Femur (tissue), 1 donor: Measurements from ENCODE around the gene SORCS2.

Source experiments
- DNase-seq: peaks from one replicate; pipeline ENCODE4 v3.0.0-alpha.2; 2017

Gene SORCS2

DNA sequence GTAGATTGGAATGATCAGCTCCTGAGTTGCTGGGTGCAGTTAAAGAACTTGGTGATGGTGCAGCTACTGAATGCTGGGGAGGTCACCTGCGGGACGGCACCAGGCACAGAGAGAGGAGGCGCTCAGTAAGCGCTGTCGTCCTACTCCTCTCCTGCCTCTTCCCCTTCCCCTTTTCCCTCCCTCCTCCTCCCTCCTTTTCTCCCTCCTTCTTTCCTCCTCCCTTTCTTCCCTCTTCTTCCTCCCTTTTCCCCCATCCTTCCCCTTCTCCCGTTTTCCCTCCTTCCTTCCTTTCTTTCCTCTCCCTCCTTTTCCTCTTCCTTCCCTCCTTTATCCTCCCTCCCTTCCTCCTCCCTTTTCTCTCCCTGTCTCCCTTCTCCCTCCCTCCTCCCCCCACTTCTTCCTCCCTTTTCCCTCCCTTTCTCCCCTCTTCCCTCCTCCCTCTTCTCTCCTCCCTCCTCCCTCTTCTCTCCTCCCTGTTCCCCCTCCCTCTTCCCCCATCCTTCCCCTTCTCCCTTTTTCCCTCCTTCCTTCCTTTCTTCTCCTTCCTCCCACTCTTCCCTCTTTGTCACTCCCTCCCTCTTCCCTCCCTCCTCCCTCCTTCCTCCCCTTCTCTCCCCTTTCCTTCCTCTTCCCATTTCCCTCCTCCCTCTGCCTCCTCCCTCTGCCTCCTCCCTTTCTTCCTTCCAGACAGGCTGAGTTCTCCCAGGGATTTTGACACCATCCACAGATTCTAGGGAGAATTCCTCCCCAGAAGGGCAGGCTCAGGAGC lies 330.3 kb downstream of the SORCS2 start:
- DNase-seq, result no peak

DNA sequence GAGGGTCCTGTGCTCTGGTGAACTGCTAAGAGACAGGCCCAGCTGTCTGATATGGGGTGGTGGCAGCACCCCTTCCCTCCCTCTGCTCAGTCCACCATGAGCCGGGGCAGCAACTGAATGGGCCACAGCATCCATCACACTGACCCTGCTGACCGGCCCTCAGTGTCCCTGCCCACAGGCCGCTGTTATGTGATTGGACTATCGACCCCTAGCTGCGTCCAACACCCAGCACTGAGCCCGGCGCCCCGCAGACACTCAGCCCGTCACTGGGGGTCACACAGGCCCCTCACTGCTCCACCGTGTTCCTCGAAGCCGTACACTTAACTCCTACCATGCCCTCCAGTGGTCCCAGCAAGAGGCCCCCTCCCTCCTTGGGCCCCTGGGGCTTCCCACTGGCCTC lies 331.2 kb downstream of the SORCS2 start:
- no peak for DNase-seq

- DNase-seq, result no peak
Measured at GRCh38 chr4:7524064-7524682, 331.8 kb downstream of the SORCS2 start.

- DNase-seq, result no peak
Measured at GRCh38 chr4:7524843-7525242, 332.5 kb downstream of the SORCS2 start.

- DNase-seq, result no peak
Measured at GRCh38 chr4:7526491-7526890, 334.2 kb downstream of the SORCS2 start.

GRCh38 chr4:7526929-7527535 lies 334.7 kb downstream of the SORCS2 start:
- no peak for DNase-seq

DNA sequence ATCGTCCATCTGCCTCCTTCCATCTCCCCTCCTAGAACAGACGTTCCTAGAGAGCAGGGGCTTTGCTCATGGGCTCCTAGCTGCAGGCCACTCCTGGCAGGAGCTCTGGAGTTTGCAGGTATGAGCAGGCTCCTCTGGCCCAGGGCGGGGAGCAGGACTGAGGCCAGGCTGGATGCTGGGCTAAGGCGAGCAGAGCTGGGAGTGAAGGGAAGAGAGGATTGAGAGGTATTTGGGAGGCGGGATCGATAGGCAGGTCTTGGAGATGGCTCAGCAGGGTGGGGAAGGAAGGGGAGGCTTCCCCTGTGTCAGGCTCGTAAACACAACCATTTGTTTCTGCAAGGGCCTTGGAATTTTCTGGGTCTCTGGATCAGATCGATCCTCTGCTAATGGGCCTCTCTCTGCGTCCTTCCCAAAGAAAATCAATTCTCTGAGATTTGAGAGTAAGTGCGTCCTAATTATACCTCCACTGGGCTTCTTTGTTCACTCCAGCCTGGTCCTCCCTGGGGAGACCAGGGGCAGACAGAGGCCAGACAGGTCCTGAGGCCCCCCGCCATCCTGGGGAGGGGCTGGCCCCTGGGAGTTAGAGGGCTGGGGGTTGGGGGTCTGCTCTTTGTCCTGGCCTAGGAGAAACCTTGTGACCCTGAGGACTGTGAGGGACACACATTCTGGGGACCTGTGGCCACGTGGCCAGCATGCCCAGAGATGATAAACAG lies 337.2 kb downstream of the SORCS2 start:
- DNase-seq, result no peak

GRCh38 chr4:7530082-7530481 lies 337.7 kb downstream of the SORCS2 start:
- DNase-seq, result no peak

GRCh38 chr4:7530932-7531639 lies 338.7 kb downstream of the SORCS2 start:
- DNase-seq, result no peak

GRCh38 chr4:7531640-7531994 lies 339.3 kb downstream of the SORCS2 start:
- no peak for DNase-seq

GRCh38 chr4:7532043-7532442 lies 339.7 kb downstream of the SORCS2 start:
- no peak for DNase-seq

GRCh38 chr4:7533267-7533666 lies 340.9 kb downstream of the SORCS2 start:
- DNase-seq, result no peak

DNA sequence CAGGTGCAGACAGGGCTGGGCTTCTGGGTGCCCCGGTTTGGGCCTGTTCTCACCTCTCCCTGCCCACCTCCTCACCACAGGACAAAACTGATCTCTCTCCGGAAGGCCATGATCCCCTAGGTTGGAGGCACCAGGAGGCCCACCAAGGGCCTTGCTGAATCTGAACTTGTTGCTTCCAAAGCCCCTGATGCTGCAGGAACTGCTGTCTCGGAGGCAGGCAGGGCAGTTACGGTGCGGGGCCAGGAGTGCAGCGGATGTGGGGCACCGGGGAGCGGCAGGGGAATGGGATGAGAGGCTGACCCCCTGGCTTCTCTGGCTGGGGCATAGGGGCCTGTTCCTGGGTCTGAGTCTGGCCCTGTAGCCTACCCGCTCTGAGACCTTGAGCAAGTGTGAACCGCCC lies 342.8 kb downstream of the SORCS2 start:
- no peak for DNase-seq

GRCh38 chr4:7535619-7536018 lies 343.3 kb downstream of the SORCS2 start:
- no peak for DNase-seq

- DNase-seq, result no peak
Measured at GRCh38 chr4:7536876-7537275, 344.5 kb downstream of the SORCS2 start.

GRCh38 chr4:7537853-7538400 lies 345.6 kb downstream of the SORCS2 start:
- DNase-seq, result no peak

GRCh38 chr4:7538518-7538917 lies 346.2 kb downstream of the SORCS2 start:
- no peak for DNase-seq

DNA sequence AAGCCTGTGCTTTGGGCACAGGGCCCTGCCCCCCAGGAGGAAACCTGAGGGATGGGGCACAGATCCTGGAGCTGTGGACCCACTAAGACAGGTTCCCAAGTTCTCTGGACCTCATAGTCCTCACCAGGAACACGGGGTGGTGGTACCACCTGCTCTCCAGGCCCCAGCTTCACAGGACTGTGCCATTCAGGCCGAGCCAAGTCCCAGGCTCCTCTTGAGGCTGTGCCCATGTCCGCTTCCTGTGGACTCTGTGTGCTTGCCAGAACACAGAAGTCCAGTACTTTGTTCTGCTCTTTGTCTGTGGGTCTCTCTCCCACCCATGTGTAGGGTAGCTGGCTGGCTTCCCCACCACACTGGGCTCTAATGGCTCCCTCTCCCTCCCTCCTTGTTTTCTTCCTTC lies 346.8 kb downstream of the SORCS2 start:
- no peak for DNase-seq

- no peak for DNase-seq
Measured at GRCh38 chr4:7539659-7540058, 347.3 kb downstream of the SORCS2 start.

DNA sequence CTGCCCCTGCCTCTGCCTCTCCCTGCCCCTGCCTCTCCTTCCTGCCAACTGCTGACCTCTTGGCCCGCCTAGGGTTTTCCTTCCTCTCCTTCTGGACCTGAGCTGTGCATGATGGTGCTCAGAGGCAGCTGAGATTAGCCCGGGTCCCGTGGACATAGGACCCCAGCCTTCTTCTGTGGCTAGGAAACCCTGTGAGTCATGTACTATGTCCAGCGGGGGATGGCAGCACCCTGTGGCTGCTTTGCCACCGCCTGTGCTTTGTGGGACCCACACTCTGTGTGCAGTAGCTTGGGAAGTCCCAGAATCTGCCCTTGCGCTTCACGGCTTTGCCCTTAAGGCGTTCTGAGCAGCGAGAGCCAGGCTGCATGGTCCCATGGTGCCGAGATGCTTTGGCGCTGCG lies 347.9 kb downstream of the SORCS2 start:
- no peak for DNase-seq

DNA sequence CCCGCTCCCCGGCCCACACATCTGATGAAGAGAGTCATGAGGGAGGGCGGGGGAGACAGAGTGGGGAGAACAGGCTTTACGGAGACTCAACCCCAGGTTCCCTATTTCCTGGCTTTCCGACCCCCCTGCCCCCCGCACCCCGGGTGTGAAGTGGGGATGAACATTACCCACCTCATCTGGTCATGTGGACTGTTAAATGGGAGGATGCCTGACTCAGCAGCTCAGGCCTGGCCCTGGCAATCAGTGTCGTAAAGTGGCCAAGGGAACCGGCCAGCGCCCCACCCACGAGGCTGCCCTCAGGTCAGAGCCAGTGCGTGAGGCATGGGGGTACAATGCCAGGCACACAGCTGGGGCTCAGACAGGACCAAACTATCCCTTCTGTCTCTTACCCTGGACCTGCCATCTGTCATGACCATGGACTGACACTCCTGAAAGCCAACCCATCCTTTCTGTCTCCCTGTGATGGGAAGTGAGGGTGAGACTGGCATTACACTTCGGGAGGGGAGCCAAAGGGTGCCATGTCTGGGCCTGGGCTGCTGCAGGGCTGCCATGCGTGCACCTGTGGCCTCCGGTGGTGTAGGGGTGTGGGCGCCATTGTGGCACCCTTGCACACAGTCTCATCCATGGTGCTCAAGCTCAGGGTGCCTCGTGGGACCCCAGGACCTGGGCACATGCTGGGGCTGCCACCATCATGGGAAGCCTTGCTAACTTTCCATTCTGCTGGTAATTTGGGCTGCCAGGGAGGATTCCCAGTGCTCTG lies 348.5 kb downstream of the SORCS2 start:
- DNase-seq, result no peak

DNA sequence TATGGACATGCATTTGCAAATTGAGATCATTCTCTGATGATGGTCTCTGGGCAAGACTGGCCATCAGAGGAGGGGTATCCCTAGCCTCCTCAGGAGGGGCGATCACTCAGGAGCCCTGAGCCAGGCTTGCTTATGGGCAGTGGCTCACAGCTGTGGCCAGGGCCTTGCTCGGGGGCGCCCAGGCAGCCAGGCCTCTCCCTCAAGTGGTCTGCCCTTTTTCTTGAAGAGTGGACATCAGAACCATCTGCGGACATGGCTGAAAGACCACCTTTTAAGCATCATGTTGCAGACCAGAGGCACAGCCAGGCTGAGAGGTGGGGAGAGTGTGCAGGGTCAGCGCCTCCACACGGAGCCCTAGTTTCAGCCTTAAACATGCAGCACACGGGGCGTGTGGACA lies 349.1 kb downstream of the SORCS2 start:
- DNase-seq, result no peak
